ENCODE measurements around the gene TSPAN33.

GRCh38 chr7:129103561-129104324 lies 40.8 kb upstream of the TSPAN33 start:
- TF ChIP-seq CTCF (conservative IDR thresholded peaks at IDR 0.05; ENCODE audit: low read length) (no peak), EZH2phosphoT487 (IDR thresholded peaks at IDR 0.05; ENCODE audit: borderline replicate concordance, low read depth, low read length) (no peak)

Measured in OCI-LY7 (cell line).